Activated CD4-positive, CD25-positive, alpha-beta regulatory T cell treated with anti-CD3 and anti-CD28 coated beads, Interleukin-2, amount 50 U/mL, for 72 hours (primary cell): ENCODE measurements around the gene FHOD3.

ENCODE experiments used
- DNase-seq: peaks from one replicate; pipeline ENCODE4 v3.0.0; 2021

FHOD3 gene

GRCh38 chr18:36567800-36568199 is 270.3 kb downstream of the FHOD3 start:
- no peak for DNase-seq

GRCh38 chr18:36568487-36568886 is 271.0 kb downstream of the FHOD3 start:
- no peak for DNase-seq

DNA sequence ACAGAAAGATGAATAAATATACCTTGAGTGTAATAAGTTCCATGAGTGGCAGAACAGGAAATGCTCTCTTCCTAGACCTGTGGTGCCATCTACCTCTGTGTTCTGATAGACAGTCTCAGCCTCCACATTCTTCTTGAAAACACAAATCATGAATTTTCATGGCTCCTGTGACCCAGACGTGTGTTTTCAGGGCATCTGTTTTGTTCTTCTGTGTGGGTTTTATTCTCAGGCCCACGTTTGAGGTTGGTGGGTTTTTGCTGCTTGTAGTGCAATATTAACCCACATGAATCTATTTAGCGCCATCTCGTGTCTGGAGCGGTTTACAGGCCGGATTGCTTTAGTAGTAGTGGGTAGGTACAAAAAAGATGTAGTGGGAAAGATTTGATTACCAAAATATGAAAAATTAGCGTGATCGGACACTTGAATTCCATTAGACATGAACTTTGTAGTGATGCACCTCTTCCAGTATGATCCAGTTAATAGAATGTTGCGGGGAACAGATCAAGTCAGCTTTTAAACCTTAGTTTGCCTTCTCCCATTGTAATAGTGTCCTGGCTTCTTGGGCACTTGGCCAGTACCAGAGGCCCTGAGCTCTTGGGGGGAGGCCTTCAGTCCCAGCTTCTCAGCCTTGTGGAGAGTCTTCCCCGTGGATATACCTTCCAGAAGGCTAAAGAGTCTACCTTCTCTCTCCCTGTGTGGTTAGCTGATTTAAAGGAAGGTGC is 274.8 kb downstream of the FHOD3 start:
- no peak for DNase-seq

DNA sequence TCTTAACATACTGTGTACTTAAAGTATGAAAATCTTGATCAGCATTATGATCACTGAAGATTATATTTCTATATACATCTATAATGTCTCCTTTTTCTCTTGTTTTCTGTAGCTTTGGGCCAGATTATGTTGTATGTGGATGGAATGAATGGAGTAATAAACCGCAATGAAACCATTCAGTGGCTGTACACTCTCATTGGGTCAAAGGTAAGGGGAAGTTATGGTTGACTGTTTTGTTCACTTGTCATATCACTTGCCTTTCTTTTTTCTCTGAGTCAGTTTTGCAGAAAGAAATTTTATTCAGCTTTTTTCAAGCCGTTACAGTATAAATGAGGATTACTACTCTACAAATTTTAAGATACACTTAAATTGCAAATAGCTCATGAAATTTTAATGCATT is 278.8 kb downstream of the FHOD3 start:
- no peak for DNase-seq

DNA sequence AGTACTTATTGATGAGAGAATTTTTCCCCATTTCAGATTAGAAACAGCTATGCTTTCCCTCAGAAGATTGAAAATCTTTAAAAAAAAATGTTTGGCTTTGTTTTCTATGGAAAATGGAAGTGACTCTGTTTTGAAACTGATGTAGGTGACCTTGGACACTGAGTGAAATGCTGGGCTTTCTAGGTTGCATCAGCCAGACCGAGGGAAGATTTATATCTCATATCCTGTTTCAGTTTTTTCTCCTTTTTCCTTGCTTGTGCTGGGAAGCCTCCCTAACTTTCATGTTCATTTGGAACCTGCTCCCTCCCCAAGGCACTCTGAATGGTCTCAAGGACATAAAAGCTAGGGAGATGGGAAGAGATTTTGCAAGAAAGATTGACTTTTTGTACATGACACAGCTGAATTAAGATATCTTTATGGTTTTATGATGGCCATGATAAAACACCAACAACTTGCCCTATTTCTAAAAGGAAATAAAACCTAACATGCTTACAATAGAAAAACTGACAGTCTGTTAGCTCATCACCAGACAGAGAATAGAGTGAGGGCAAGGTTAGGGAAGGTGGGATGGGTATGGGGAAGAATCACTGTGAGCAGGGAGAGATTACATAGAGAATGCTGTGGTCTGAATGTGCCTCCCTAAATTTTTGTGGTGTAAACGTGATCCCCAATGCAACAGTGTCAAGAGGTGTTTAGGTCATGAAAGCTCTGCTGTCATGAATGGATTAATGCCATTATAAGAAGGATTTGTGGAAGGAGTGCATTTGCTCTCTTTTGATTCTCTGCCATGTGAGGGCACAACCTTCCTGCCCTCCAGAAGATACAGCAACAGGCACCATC is 281.6 kb downstream of the FHOD3 start:
- no peak for DNase-seq

GRCh38 chr18:36580266-36580665 is 282.8 kb downstream of the FHOD3 start:
- no peak for DNase-seq

GRCh38 chr18:36580874-36581750 is 283.6 kb downstream of the FHOD3 start:
- no peak for DNase-seq

- DNase-seq: no peak
Measured at GRCh38 chr18:36582988-36583745, 285.7 kb downstream of the FHOD3 start.

DNA sequence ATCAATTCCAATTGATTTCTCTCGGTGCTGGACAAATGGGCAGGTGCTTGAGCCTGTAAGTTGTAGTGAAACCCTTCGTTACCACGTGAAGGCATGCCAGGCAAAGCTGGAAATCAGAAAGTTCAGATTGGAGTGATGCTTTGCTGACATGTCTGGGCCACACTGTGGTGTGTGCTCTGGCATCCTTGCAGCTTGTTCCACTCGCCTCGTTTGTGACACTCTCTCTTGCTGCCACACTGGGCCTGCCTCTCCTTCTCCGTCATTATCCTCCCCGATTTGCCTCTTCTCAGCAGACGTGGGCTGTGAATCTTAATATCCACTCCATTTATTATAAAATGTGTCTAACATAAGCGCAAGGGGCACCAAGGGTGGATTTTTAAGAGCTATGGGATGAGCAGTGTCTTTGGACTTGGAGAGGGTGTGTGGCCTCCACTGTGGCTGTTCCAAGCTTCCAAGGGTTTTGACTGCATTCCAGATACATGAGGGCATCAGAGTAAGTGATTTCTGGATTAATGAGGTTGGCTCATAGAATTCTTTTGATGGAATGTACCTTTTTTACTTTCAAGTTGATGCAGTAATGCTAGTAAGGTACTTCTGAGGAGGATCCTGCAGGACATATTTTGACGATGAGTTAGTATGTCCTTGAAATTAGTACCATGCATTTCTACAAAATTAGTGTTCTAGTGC is 292.5 kb downstream of the FHOD3 start:
- no peak for DNase-seq

DNA sequence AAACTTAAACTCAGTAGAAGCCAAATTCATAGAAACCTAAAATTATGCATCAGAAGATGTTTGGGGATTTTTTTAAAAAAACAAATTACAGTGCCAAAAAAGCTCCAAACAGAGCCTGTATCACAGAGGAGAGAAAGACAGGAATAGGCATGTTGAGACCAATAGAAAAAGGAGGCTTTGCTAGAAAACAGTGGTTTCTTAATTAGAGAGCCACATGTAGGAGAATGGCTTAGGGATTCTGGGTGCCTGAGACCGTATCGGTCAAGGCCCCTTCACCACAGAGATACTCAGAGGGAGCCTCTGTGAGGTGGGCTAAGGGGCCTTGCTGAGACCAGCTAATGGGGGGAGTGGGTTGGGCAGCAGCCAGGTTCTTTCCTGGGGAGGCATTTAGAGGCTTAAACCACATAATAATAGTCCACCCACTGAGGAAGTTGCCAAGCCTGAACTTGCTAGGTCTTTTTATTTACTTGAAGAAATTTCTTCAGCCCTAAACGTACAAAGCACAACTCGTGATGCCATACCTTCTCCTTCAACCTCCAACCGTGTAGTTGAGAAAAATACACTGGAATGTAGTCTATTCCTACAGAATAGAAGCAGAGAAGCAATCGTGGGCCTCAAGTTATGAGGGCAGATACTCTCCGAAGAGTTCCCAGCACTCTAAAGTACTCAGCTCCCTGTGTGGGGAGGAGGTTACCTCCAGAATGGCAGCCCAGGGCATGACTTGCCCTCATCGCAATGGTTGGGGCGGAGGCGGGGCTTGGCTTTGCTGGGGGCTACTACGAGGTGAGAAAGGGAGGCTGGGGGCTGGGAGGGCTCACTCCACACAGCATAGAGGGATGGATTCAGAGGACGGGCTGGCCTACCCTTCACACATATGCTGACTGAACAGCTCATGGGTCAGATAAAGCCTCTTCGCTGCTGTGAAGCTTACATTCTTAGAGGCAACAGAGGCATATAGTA is 293.4 kb downstream of the FHOD3 start:
- DNase-seq: no peak

- no peak for DNase-seq
Measured at GRCh38 chr18:36592282-36592681, 294.8 kb downstream of the FHOD3 start.

- no peak for DNase-seq
Measured at GRCh38 chr18:36593001-36593400, 295.5 kb downstream of the FHOD3 start.

DNA sequence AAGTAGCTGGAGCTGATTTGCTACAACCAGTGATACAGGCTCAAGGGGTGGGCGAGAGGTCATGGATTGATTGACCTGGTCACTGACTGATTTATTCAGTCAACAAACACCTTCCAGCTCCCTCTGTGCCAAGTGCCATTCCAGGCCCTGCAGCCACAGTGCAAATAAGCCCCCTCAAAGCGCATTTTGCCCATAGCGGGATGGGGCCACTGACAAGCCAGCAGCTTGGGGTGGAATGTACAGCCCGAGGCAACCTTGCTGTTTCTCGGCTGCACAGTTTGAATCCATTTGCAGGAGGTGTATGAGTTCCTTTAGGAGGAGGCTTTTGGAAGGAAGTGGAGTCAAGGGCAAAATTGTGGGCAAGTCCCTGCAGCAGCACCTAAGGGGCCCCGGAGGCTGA is 296.1 kb downstream of the FHOD3 start:
- no peak for DNase-seq

GRCh38 chr18:36594621-36595020 is 297.1 kb downstream of the FHOD3 start:
- DNase-seq: no peak

DNA sequence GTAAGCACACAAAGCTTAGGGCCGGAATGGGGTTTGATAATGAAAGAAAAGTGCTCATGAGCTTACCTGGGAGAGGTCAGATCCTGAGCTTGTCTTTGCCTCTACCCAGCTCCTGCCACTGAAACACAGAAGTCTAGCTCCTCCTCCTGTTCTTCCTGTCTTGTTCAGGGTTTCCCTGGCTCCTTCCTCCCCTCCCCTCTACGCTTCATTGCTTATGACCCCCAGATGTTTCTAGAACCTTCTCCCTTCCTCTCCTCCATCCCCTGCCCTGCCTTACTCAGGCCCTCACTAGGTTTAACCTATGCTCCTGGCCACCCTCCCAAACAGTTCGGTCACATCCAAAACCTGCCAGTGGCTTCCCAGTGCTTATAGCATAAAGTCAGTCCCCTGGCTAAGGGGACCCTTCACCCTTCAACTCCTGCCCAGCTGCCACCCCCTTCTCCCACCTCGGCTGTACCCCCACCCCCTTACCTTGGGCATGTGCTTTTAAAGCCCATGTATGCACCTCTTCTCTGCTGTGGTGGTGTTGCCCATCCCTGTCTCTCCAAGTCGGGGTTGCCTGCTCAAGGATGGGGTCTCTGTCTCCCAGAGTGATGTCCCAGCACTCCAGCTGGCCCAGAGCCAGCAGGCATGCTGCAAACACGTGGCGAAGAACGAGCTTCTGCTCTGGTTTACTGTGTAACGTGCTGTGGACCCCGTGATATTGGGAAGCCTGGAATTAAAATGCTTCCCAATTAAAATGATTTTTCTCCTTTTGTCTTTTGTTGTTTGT is 297.7 kb downstream of the FHOD3 start:
- no peak for DNase-seq

DNA sequence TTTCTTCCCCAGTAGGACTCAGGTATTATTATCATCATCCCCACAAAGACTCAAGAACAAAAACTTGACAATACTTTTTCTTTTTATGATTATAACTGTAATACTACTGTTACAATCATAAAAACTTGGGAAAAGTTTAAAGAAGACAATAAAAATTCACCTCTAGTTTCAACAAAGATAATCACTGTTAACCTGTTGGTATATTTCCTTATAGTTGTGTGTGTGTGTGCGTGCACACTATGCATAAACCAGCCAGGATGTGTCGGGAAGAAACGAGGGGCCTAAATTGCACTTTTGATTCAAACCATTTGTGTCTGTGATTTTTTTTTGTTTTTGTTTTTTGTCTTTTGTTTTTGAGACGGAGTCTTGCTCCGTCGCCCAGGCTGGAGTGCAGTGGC is 298.3 kb downstream of the FHOD3 start:
- DNase-seq: no peak

DNA sequence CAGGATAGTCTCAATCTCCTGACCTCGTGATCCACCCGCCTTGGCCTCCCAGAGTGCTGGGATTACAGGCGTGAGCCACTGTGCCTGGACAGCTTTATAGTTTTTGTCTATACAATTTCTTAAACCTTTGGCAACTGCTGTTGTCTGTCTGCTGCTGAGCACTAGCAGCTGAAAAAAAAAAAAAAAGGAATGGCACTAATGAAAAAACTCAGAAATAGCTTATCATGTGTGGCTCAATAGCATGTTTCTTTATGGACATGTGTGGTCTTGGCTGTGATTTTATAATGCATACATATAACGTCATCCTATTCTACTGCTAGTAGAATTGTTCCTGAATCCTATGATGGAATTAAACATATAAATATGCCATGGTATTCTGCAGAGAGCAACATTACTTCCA is 300.1 kb downstream of the FHOD3 start:
- DNase-seq: no peak

DNA sequence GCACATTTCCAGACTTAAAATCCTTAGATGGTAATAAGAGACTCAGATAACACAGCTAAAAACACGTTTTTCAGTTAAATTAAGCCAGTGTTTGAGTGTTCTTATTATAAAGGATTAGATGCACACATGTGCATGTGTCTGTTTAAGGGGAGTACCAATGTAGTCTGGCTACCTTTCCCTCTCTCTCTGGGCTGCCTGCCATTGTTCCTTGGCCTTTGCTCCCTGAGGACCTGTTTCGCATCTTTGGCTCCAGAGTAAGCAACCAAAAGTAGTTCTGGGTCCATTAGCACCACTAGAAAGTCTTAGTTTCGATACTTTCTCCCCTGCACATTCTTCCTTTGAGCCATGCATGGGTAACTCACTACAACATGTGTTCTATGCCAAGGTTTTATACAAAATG is 303.0 kb downstream of the FHOD3 start:
- DNase-seq: no peak

DNA sequence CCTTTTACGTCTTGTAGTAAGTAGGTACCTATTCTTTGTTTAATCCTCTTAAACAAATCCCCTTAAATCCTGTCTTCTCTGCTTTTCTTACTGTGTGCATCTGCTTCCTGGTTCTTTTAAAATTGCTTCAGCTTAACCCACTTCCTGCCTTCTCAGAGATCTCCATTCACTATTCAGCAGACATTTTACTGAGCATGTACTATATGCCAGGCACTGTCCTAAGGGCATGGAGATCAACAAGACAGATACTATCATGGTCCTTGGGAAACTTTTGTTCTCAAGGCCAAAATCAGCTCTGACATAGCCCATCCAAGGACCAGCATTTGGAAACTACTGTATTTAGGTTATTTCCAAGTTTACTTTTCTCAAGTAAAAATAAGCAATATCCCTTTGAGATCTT is 303.8 kb downstream of the FHOD3 start:
- no peak for DNase-seq

DNA sequence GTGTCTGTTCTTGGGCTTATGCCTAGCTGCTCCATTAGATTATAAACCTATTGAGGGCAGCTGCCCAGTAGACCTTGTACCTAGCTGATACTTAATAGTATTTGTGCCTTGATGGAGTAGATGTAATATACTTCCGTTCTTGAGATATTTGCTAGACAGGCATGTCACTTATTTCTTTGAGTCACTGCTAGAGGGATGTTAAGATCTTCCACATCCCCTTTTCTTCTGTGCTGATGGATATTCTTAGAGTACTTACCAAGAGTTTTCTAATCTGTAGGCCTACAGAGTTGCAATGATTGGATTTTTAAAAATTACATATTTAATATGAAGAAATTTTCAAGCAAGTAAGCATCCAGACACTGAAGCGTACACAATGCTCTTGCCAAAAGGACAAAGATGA is 304.6 kb downstream of the FHOD3 start:
- DNase-seq: no peak
